ENCODE results near the gene TRPM1. TPM values are rescaled to one million over a fixed set of nuclear protein-coding genes. Genes with fewer than 3 reads are reported as not detected.

The TRPM1 gene
- total RNA-seq, 2 donors from 2014 or later = not detected

DNA sequence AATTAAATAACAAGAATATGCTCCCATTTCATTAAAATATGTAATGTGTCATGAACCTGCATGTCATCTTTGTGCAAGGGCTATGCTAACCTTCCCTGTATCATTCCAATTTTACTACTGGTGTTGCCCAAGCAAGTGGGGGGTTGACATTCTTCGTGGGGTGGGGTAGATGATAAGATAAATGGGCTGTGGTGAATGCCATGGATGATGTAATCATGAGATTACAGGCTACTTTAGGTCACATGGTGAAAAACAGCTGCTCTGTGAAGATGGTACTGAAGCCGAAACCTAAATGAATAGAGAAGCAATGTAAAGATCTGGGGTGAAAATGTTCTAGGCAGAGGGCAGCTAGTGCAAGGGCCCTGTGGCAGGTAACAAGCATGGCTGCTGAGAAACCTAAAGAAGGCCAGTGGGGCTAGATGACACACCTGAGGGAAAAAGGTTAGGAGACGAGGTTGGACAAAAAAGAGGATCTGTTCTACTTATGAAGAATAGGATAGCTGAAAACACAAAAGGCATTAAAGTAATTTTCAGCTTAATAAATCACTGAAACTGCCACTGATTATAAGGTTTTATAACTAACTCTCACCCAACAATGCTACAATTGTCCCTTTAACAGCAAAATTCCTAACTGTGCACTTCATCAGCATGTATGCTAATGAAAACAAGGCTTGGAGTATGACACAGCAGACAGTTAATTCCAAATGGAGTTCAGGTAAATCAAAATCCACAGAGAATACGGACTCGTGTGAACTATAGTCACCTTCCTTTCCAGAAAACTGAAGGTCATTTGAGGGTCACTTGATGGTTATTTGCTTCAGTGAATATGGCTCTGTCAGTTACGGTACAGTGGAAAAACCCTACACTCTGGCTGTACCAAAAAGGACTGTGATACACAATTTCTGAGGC is 145.1 kb downstream of the TRPM1 start:
- intact Hi-C loops (cut with DNase I, micrococcal nuclease) = no loop called here
- no peak for DNase-seq
- ATAC-seq = no peak

GRCh38 chr15:30954674-30955073 is 146.9 kb downstream of the TRPM1 start:
- DNase-seq (no peak), ATAC-seq (no peak)
- intact Hi-C loops (cut with DNase I, micrococcal nuclease) = no loop called here

GRCh38 chr15:30953731-30954378 is 147.7 kb downstream of the TRPM1 start:
- ATAC-seq (peak; percentile 48), DNase-seq (no peak)
- intact Hi-C loops (cut with DNase I, micrococcal nuclease) = no loop called here

GRCh38 chr15:30953183-30953582 is 148.3 kb downstream of the TRPM1 start:
- ATAC-seq = no peak
- intact Hi-C loops (cut with DNase I, micrococcal nuclease) = no loop called here

More at GRCh38 chr15:30953183-30953582, 148.3 kb downstream of the TRPM1 start:
- no peak for DNase-seq

Small RNA genes lying within 50 kb of the gene (microRNA-seq; reads per million reads assigned to microRNA genes)
- 0 reads per million in 2 donors for gene MIR211

Other genes with a start within 250 kb of the TRPM1 start
- gene FAN1, start 197.8 kb downstream of the TRPM1 start, total RNA-seq = 10 to 100 TPM in 1 of 2 donors, 1 to 10 TPM in 1; 8.4 to 15.8 TPM
- 10 to 100 TPM; 16.1 to 32.1 TPM for gene MTMR10, start 110.1 kb downstream of the TRPM1 start, total RNA-seq
- 100 to 1,000 TPM in 1 of 2 donors, 10 to 100 TPM in 1; 36.8 to 103 TPM for gene KLF13, start 225.1 kb upstream of the TRPM1 start, total RNA-seq